HFFc6 (cell line): ENCODE measurements around the gene FBXO48. TPM values are rescaled to one million over a fixed set of nuclear protein-coding genes. Genes with fewer than 3 reads are reported as not detected.

Experiments used
- DNase-seq: peaks from one replicate; pipeline ENCODE4 v3.0.0-alpha.2; 2018
- H3K27ac Mint-ChIP-seq: 2 replicates; pipeline ENCODE4 v1.8.0; 2020; ENCODE audit warnings: mild to moderate bottlenecking, mixed read lengths
- H3K27me3 Mint-ChIP-seq: 2 replicates; pipeline ENCODE4 v1.8.0; 2021; ENCODE audit warnings: mild to moderate bottlenecking, moderate library complexity, mixed read lengths; ENCODE audit not compliant: insufficient read depth
- H3K36me3 Mint-ChIP-seq: 2 replicates; pipeline ENCODE4 v1.8.0; 2021; ENCODE audit warnings: low read depth, mixed read lengths
- H3K4me1 Mint-ChIP-seq: 2 replicates; pipeline ENCODE4 v1.8.0; 2020; ENCODE audit warnings: low read depth, mixed read lengths
- H3K4me3 Mint-ChIP-seq: 2 replicates; pipeline ENCODE4 v1.8.0; 2020; ENCODE audit warnings: mild to moderate bottlenecking, moderate library complexity, mixed read lengths
- H3K9me3 Mint-ChIP-seq: 2 replicates; pipeline ENCODE4 v1.8.0; 2020; ENCODE audit warnings: mild to moderate bottlenecking, mixed read lengths
- CTCF ChIP-seq: fragments of 200-600 bp; sonication (generic); IDR thresholded peaks from 2 replicates; pipeline ENCODE4 v1.5.0; 2021; ENCODE audit warnings: antibody characterized with exemption, mild to moderate bottlenecking
- total RNA-seq, 6 experiments: library from RNA; stranded (reverse); fragmentation: NEBNext Ultra II Directional; extraction: Animal tissue kit (Norgen Biotek cat#: 25700); gene quantifications; 2 replicates in 1 of 6; 3 replicates in 5 of 6; pipeline ENCODE4 v1.2.3, GENCODE V29; 2021

Gene FBXO48
- total RNA-seq, 6 experiments from 2014 or later = 0.40 to 0.85 (median 0.72) TPM

- TF ChIP-seq CTCF = no peak
- no peak overlapping the region for H3K4me3 Mint-ChIP-seq
- no peaks in the 10 kb centered on the region; the same call in 1 of the 2 replicates for H3K27me3 Mint-ChIP-seq
- no peak overlapping the region for H3K27ac Mint-ChIP-seq
- DNase-seq = no peak
- no peaks in the 10 kb centered on the region for H3K9me3 Mint-ChIP-seq
- peaks cover 7% of the 10 kb centered on the region for H3K4me1 Mint-ChIP-seq
- H3K36me3 Mint-ChIP-seq = no peaks in the 10 kb centered on the region
Measured at GRCh38 chr2:68478688-68479087, 11.6 kb upstream of the FBXO48 start.

- no peaks in the 10 kb centered on the region for H3K9me3 Mint-ChIP-seq
- H3K4me1 Mint-ChIP-seq = no peaks in the 10 kb centered on the region
- H3K36me3 Mint-ChIP-seq = no peaks in the 10 kb centered on the region
Measured at GRCh38 chr2:68476454-68476853, 9.4 kb upstream of the FBXO48 start.

DNA sequence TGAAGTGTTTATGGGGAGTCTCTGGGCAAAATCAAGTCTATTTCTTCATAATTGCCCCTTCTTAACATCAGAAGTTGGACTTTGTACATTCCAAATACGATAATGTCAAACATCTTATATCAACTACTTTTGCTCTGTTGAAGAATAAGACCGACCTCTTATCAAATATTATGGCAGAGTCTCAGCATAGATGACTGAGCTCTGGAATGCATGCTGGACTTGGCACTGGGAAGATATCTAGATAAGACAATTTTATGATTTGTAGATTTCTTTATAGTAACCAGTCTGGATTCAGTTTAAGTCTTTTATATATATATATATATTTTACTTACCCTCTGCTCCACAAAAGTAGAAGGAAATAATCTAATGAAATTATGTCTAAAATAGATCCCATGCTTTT lies 8.5 kb upstream of the FBXO48 start:
- H3K27me3 Mint-ChIP-seq = no peaks in the 10 kb centered on the region; the same call in 1 of the 2 replicates
- H3K9me3 Mint-ChIP-seq = no peaks in the 10 kb centered on the region
- DNase-seq = no peak
- no peak overlapping the region for H3K4me3 Mint-ChIP-seq
- no peak overlapping the region for H3K27ac Mint-ChIP-seq
- TF ChIP-seq CTCF = no peak
- H3K36me3 Mint-ChIP-seq = no peaks in the 10 kb centered on the region
- no peaks in the 10 kb centered on the region for H3K4me1 Mint-ChIP-seq

More at GRCh38 chr2:68476454-68476853, 9.4 kb upstream of the FBXO48 start:
- Mint-ChIP-seq H3K27ac (no peak overlapping the region), H3K4me3 (no peak overlapping the region), H3K27me3 (no peaks in the 10 kb centered on the region; the same call in 1 of the 2 replicates)
- TF ChIP-seq CTCF = no peak
- no peak for DNase-seq

DNA sequence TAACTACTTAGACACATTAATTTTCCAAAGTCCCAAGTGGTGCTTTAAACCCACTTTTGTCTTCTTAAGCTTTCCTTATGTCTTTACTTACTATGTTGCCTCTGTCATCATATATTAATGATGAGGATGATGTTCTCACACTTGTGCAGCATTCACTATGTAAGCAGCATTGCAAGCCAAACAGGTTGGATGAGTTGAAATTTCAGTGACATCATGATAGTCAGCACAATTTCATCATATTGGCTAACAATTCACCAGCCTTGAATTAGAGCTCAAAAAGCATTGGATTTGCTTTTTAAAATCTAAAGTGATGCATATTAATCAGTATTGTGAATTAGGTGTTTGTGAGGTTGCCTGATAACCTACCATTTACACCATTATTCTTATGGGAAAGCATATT lies 8.0 kb upstream of the FBXO48 start:
- Mint-ChIP-seq H3K27ac (no peak overlapping the region), H3K4me3 (no peak overlapping the region), H3K4me1 (peaks cover 2% of the 10 kb centered on the region; the same call in 1 of the 2 replicates), H3K27me3 (no peaks in the 10 kb centered on the region; the same call in 1 of the 2 replicates), H3K36me3 (no peaks in the 10 kb centered on the region), H3K9me3 (no peaks in the 10 kb centered on the region)
- TF ChIP-seq CTCF = no peak
- DNase-seq = no peak

GRCh38 chr2:68472796-68473414 lies 5.8 kb upstream of the FBXO48 start:
- no peak overlapping the region for H3K27ac Mint-ChIP-seq
- H3K4me3 Mint-ChIP-seq = no peak overlapping the region
- H3K4me1 Mint-ChIP-seq = peaks cover 22% of the 10 kb centered on the region
- no peaks in the 10 kb centered on the region for H3K9me3 Mint-ChIP-seq
- H3K36me3 Mint-ChIP-seq = no peaks in the 10 kb centered on the region
- TF ChIP-seq CTCF = no peak
- no peak for DNase-seq
- no peaks in the 10 kb centered on the region; the same call in 1 of the 2 replicates for H3K27me3 Mint-ChIP-seq
